H1 (cell line): ENCODE measurements around the gene COL6A1. TPM values are rescaled to one million over a fixed set of nuclear protein-coding genes. Genes with fewer than 3 reads are reported as not detected.

ENCODE experiments used
- CTCF ChIA-PET: fragments of 300-600 bp; sonication (Branson Sonifier 250); formaldehyde crosslinking; loops from one replicate; lab custom pipeline; 2021; ENCODE audit not compliant: partially characterized antibody; lab: Charles Lee
- POLR2A ChIA-PET: fragments of 300-600 bp; sonication (Branson Sonifier 250); formaldehyde crosslinking; loops from one replicate; lab custom pipeline; 2021; ENCODE audit warnings: inconsistent platforms; ENCODE audit not compliant: partially characterized antibody; lab: Charles Lee
- DNase-seq, 2 experiments: peaks; one replicate each; pipeline versions ENCODE4 v3.0.0 to v3.0.0-alpha.2; 2010 to 2022; ENCODE audit warnings: low spot score in 2 of 2, low read depth in 1 of 2, mixed read lengths in 1 of 2
- FAIRE-seq: peaks from 2 replicates; lab custom pipeline; 2011; peaks lifted over from hg19 to GRCh38; lab: Jason Lieb, UNC
- H2AFZ ChIP-seq: 2 replicates; pipeline ENCODE4 v1.8.1; 2012; ENCODE audit warnings: low read length, inconsistent platforms
- H2AK5ac ChIP-seq: 2 replicates; pipeline ENCODE4 v1.6.1; 2013; ENCODE audit warnings: low read depth, low read length
- H2BK120ac ChIP-seq: replicated peaks from 2 replicates; pipeline ENCODE3; 2013; ENCODE audit warnings: low read depth, low read length, inconsistent platforms
- H2BK12ac ChIP-seq: 2 replicates; pipeline ENCODE4 v1.6.1; 2013; ENCODE audit warnings: low read depth, low read length
- H2BK15ac ChIP-seq: 2 replicates; pipeline ENCODE4 v1.6.1; 2013; ENCODE audit warnings: low read length
- H2BK20ac ChIP-seq: 2 replicates; pipeline ENCODE4 v1.6.1; 2013; ENCODE audit warnings: low read length
- H2BK5ac ChIP-seq: 2 replicates; pipeline ENCODE4 v1.6.1; 2013; ENCODE audit warnings: low read depth, low read length
- H3K14ac ChIP-seq: 2 replicates; pipeline ENCODE4 v1.6.1; 2013; ENCODE audit warnings: inconsistent platforms; ENCODE audit not compliant: insufficient read length
- H3K18ac ChIP-seq: 2 replicates; pipeline ENCODE4 v1.6.1; 2013; ENCODE audit warnings: low read length; ENCODE audit errors: extremely low read depth
- H3K23ac ChIP-seq: 2 replicates; pipeline ENCODE4 v1.6.1; 2013; ENCODE audit warnings: inconsistent platforms; ENCODE audit not compliant: insufficient read length
- H3K23me2 ChIP-seq: 2 replicates; pipeline ENCODE4 v1.6.1; 2013; ENCODE audit warnings: low read depth, low read length
- H3K27ac ChIP-seq: 2 replicates; pipeline ENCODE4 v1.6.1; 2011; ENCODE audit warnings: low read depth, low read length, inconsistent platforms
- H3K27me3 ChIP-seq, 4 experiments: replicated peaks in 1 of 4; 1 replicate in 1 of 4; 2 replicates in 3 of 4; pipeline versions ENCODE4 v1.6.1 to v1.8.1; 2011 to 2013; ENCODE audit warnings: low read length in 3 of 4, mild to moderate bottlenecking in 3 of 4, inconsistent platforms in 2 of 4, mixed read lengths in 2 of 4, moderate library complexity in 1 of 4; ENCODE audit not compliant: control insufficient read depth in 3 of 4, insufficient read depth in 3 of 4; ENCODE audit errors: extremely low read depth in 1 of 4
- H3K36me3 ChIP-seq, 4 experiments: 2 replicates each; pipeline versions ENCODE4 v1.6.1 to v1.8.1; 2011 to 2013; ENCODE audit warnings: mild to moderate bottlenecking in 4 of 4, low read length in 3 of 4, moderate library complexity in 2 of 4, control low read depth in 1 of 4, inconsistent platforms in 1 of 4; ENCODE audit not compliant: insufficient read depth in 4 of 4, control insufficient read depth in 2 of 4
- H3K4ac ChIP-seq: replicated peaks from 2 replicates; pipeline ENCODE3; 2013; ENCODE audit warnings: low read length, low read depth, mixed read lengths, inconsistent platforms; ENCODE audit not compliant: insufficient read length
- H3K4me1 ChIP-seq, 4 experiments: replicated peaks in 1 of 4; 1 replicate in 1 of 4; 2 replicates in 3 of 4; pipeline versions ENCODE4 v1.6.1 to v1.8.1; 2011 to 2013; ENCODE audit warnings: low read length in 3 of 4, inconsistent platforms in 2 of 4, mixed read lengths in 1 of 4; ENCODE audit not compliant: insufficient read depth in 4 of 4, control insufficient read depth in 3 of 4
- H3K4me2 ChIP-seq, 2 experiments: 2 replicates each; pipeline versions ENCODE4 v1.6.1 to v1.8.1; 2011 to 2013; ENCODE audit warnings: low read depth in 2 of 2, low read length in 2 of 2, control low read depth in 1 of 2, inconsistent platforms in 1 of 2, mild to moderate bottlenecking in 1 of 2; ENCODE audit not compliant: insufficient read depth in 1 of 2
- H3K4me3 ChIP-seq, 4 experiments: fragments of 200-600, 300-600 bp in 1 of 4; sonication (generic), shearing (Covaris generic), sonication (Bioruptor Twin) in 1 of 4; 2 replicates each; pipeline versions ENCODE4 v1.5.1 to v1.8.1; 2011 to 2016; ENCODE audit warnings: low read length in 4 of 4, low read depth in 3 of 4, control low read depth in 2 of 4, inconsistent platforms in 2 of 4, mild to moderate bottlenecking in 2 of 4, mixed read lengths in 1 of 4, moderate library complexity in 1 of 4; ENCODE audit not compliant: insufficient read depth in 2 of 4; ENCODE audit errors: extremely low read depth in 1 of 4
- H3K56ac ChIP-seq: replicated peaks from 2 replicates; pipeline ENCODE3; 2013; ENCODE audit warnings: low read depth, mild to moderate bottlenecking, mixed read lengths, low read length, inconsistent platforms; ENCODE audit not compliant: insufficient read length
- H3K79me1 ChIP-seq: 2 replicates; pipeline ENCODE4 v1.6.1; 2013; ENCODE audit warnings: low read depth, low read length, control low read depth
- H3K79me2 ChIP-seq, 2 experiments: 2 replicates each; pipeline versions ENCODE4 v1.6.1 to v1.8.1; 2012 to 2013; ENCODE audit warnings: low read length in 2 of 2, mild to moderate bottlenecking in 2 of 2, inconsistent platforms in 1 of 2; ENCODE audit not compliant: insufficient read depth in 2 of 2, control insufficient read depth in 1 of 2
- H3K9ac ChIP-seq, 4 experiments: replicated peaks in 1 of 4; 1 replicate in 1 of 4; 2 replicates in 3 of 4; pipeline versions ENCODE4 v1.6.1 to v1.8.1; 2011 to 2013; ENCODE audit warnings: low read depth in 3 of 4, low read length in 3 of 4, control low read depth in 2 of 4, mild to moderate bottlenecking in 2 of 4, moderate library complexity in 2 of 4, inconsistent platforms in 1 of 4; ENCODE audit errors: extremely low read depth in 1 of 4
- H3K9me3 ChIP-seq, 2 experiments: 2 replicates each; pipeline versions ENCODE4 v1.6.1 to v1.8.1; 2012 to 2013; ENCODE audit warnings: mild to moderate bottlenecking in 2 of 2, moderate library complexity in 2 of 2, control low read depth in 1 of 2, inconsistent platforms in 1 of 2, low read depth in 1 of 2, low read length in 1 of 2, mixed read lengths in 1 of 2; ENCODE audit not compliant: insufficient read depth in 2 of 2
- H4K20me1 ChIP-seq, 2 experiments: replicated peaks in 1 of 2; 2 replicates each; pipeline versions ENCODE3 to v1.8.1; 2011 to 2013; ENCODE audit warnings: inconsistent platforms in 2 of 2, low read length in 2 of 2, mild to moderate bottlenecking in 1 of 2; ENCODE audit not compliant: insufficient read depth in 2 of 2, control insufficient read depth in 1 of 2
- H4K5ac ChIP-seq: 2 replicates; pipeline ENCODE4 v1.6.1; 2013; ENCODE audit warnings: low read length, low read depth, mixed read lengths, inconsistent platforms; ENCODE audit not compliant: insufficient read length
- H4K8ac ChIP-seq: 2 replicates; pipeline ENCODE4 v1.8.0; 2013; ENCODE audit warnings: mild to moderate bottlenecking, moderate library complexity, low read length, inconsistent platforms; ENCODE audit not compliant: insufficient read depth; ENCODE audit errors: extremely low read depth
- H4K91ac ChIP-seq: replicated peaks from 2 replicates; pipeline ENCODE3; 2013; ENCODE audit warnings: low read length, mixed read lengths, inconsistent platforms; ENCODE audit not compliant: insufficient read length
- ATF3 ChIP-seq: IDR thresholded peaks from 2 replicates; pipeline ENCODE4 v1.6.1; 2011; ENCODE audit warnings: low read depth, mild to moderate bottlenecking, low read length; ENCODE audit not compliant: insufficient read depth
- CBX8 ChIP-seq: fragments of 300-800, 300-1000 bp; sonication (generic); IDR thresholded peaks from 2 replicates; pipeline ENCODE4 v1.7.1; 2016; ENCODE audit warnings: low read depth, low read length, borderline replicate concordance
- EP300 ChIP-seq, 2 experiments: IDR thresholded peaks; 1 replicate in 1 of 2; 2 replicates in 1 of 2; pipeline ENCODE4 v1.6.1; 2011 to 2012; ENCODE audit warnings: low read depth in 2 of 2, low read length in 2 of 2, mild to moderate bottlenecking in 2 of 2, borderline replicate concordance in 1 of 2, inconsistent platforms in 1 of 2, moderate library complexity in 1 of 2
- JUN ChIP-seq: IDR thresholded peaks from 2 replicates; pipeline ENCODE4 v1.6.1; 2011; ENCODE audit warnings: low read depth, mild to moderate bottlenecking, improper control_type of control experiment, low read length
- KDM1A ChIP-seq: fragments of 200-600, 300-600 bp; sonication (generic); IDR thresholded peaks from 2 replicates; pipeline ENCODE4 v1.7.1; 2016; ENCODE audit warnings: mild to moderate bottlenecking, low read length, borderline replicate concordance
- POLR2AphosphoS5 ChIP-seq: IDR thresholded peaks from 2 replicates; pipeline ENCODE4 v1.6.1; 2011; ENCODE audit warnings: low read depth, low read length
- SIN3A ChIP-seq, 2 experiments: IDR thresholded peaks in 1 of 2; conservative IDR thresholded peaks in 1 of 2; 2 replicates each; pipeline ENCODE4 v1.6.1; 2011 to 2012; ENCODE audit warnings: low read length in 2 of 2, improper control_type of control experiment in 1 of 2, low read depth in 1 of 2, mild to moderate bottlenecking in 1 of 2
- SIX5 ChIP-seq: IDR thresholded peaks from 2 replicates; pipeline ENCODE4 v1.6.1; 2011; ENCODE audit warnings: mild to moderate bottlenecking, low read depth, low read length
- SP2 ChIP-seq: IDR thresholded peaks from 2 replicates; pipeline ENCODE4 v1.6.1; 2012; ENCODE audit warnings: mild to moderate bottlenecking, low read length, inconsistent platforms
- WGBS, 2 experiments: shearing (Covaris generic) in 1 of 2; methylation state at CpG; one replicate each; pipeline versions ENCODE4 v1.1.6 to v1.1.7; 2013 to 2015; ENCODE audit warnings: low lambda C conversion rate in 2 of 2, mixed read lengths in 2 of 2, inconsistent platforms in 1 of 2, low coverage in 1 of 2, missing lambda C conversion rate in 1 of 2; ENCODE audit not compliant: insufficient replicate concordance in 2 of 2, insufficient coverage in 1 of 2, insufficient read length in 1 of 2; ENCODE audit errors: extremely low coverage in 1 of 2, missing lambda C conversion rate in 1 of 2; 5-methylcytosine and 5-hydroxymethylcytosine counted together
- polyA plus RNA-seq, 7 experiments: library from polyadenylated mRNA; depleted of rRNA in 3 of 7; stranded (reverse) in 5 of 7; unstranded in 2 of 7; fragments of >200 nt in 5 of 7; fragments of 200-250 nt in 2 of 7; gene quantifications; 1 replicate in 5 of 7; 2 replicates in 1 of 7; 4 replicates in 1 of 7; pipeline versions ENCODE4 v1.2.1 to v1.2.3, GENCODE V29; 2011 to 2013; ENCODE audit warnings: missing spikeins in 2 of 7, mixed read lengths in 2 of 7
- total RNA-seq: library from RNA; stranded (reverse); fragmentation: NEBNext Ultra II Directional; extraction: Animal tissue kit (Norgen Biotek cat#: 25700); gene quantifications from 2 replicates; pipeline ENCODE4 v1.2.1, GENCODE V29; 2021
- TF ChIP-seq, protein P1 (sequence below): IDR thresholded peaks from 2 replicates; pipeline ENCODE4 v1.6.1; 2012; ENCODE audit warnings: inconsistent platforms

COL6A1 gene
- total and polyA plus RNA-seq, 2 of the 8 experiments (the other 6 are each of a cell fraction or from before 2014, with no cell fraction given): 100 to 115 TPM

GRCh38 chr21:46000182-46000730 lies 18.7 kb downstream of the COL6A1 start:
- TF ChIP-seq CBX8 (no peak), KDM1A (no peak), ATF3 (no peak), SP2 (no peak), POLR2AphosphoS5 (no peak), JUN (no peak), SIX5 (no peak), SIN3A (conservative IDR thresholded peaks at IDR 0.05 in 1 of 2, IDR thresholded peaks at IDR 0.05 in 1 of 2; ENCODE audit: low read depth in 1 of 2, low read length in 2 of 2) (no peak), EP300 (IDR thresholded peaks at IDR 0.05; ENCODE audit: borderline replicate concordance in 1 of 2, low read depth in 2 of 2, low read length in 2 of 2) (no peak)
- TF ChIP-seq, protein P1, sequence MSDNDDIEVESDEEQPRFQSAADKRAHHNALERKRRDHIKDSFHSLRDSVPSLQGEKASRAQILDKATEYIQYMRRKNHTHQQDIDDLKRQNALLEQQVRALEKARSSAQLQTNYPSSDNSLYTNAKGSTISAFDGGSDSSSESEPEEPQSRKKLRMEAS: no peak
- Histone ChIP-seq H4K91ac (no peak overlapping the region), H4K5ac (no peak overlapping the region), H4K8ac (no peak overlapping the region), H2BK5ac (no peak overlapping the region), H3K9ac (no peak overlapping the region), H2AK5ac (no peak overlapping the region), H2BK15ac (no peak overlapping the region), H2BK12ac (no peak overlapping the region), H4K20me1 (peaks cover 0 to 4% of the 10 kb centered on the region in 2 experiments), H2BK20ac (no peak overlapping the region), H3K79me2 (no peaks in the 10 kb centered on the region), H3K23me2 (no peaks in the 10 kb centered on the region), H3K79me1 (no peaks in the 10 kb centered on the region), H3K4me3 (no peak overlapping the region), H3K27me3 (no peaks in the 10 kb centered on the region), H3K56ac (no peak overlapping the region), H3K18ac (no peak overlapping the region), H3K36me3 (peaks cover 3 to 66% (median 13%) of the 10 kb centered on the region in 4 experiments; a peak in 5 of 8 replicates), H2AFZ (no peak overlapping the region), H3K14ac (no peak overlapping the region), H3K9me3 (no peaks in the 10 kb centered on the region), H3K4me1 (no peaks in the 10 kb centered on the region), H3K4me2 (no peak overlapping the region), H2BK120ac (no peak overlapping the region), H3K23ac (no peak overlapping the region), H3K27ac (no peak overlapping the region), H3K4ac (no peak overlapping the region)
- WGBS, 2 experiments: 93% methylated on average over 11 of the region's 27 CpGs; no CpG with 5 or more reads in 1 of the 2 experiments
- POLR2A ChIA-PET: no interaction called here
- CTCF ChIA-PET: no interaction called here
- DNase-seq (no peak), FAIRE-seq (no peak)
